ENCODE measurements around the gene CFB. TPM values are rescaled to one million over a fixed set of nuclear protein-coding genes. Genes with fewer than 3 reads are reported as not detected.

Gene CFB
- total and polyA plus RNA-seq, 4 experiments from 2014 or later, result 0.64 TPM; not detected in 3

- ChIA-PET CTCF (ENCODE audit: partially characterized antibody) (interaction anchor here (1.0 to 2.3 kb wide), 3 partner anchors 12 to 60 kb away, joined by 4 to 9 read pairs (median 6); partner anchors contain the start of genes NELFE and SKIC2), POLR2A (ENCODE audit: partially characterized antibody) (interaction anchor here (0.9 to 1.5 kb wide), 7 partner anchors 11 to 358 kb away, joined by 3 to 7 read pairs (median 5); partner anchors contain the start of genes ABHD16A, DDX39B and HSPA1B)
- peak overlapping the region in 7 of 8 donors; percentile 35 to 97 (median 75) for H3K4me3 Mint-ChIP-seq
- no peaks in the 10 kb centered on the region for H3K27me3 ChIP-seq (ENCODE audit: insufficient read depth, low read length)
- no peaks in the 10 kb centered on the region for H3K27me3 Mint-ChIP-seq
- H3K36me3 ChIP-seq (ENCODE audit: insufficient read depth, low read length), result peaks cover 8% of the 10 kb centered on the region
- no peak overlapping the region for H3K4me3 ChIP-seq (ENCODE audit: low read length in 2 of 2)
- no peak for DNase-seq
- peak overlapping the region in 6 of 7 donors; percentile 10 to 96 (median 73) for H3K27ac Mint-ChIP-seq
- peaks cover 42% of the 10 kb centered on the region for H3K4me1 ChIP-seq (ENCODE audit: insufficient read depth, low read length)
- intact Hi-C loops (cut with micrococcal nuclease), result loop anchor here (5.0 kb wide), 3 partner anchors 232 to 1308 kb away; partner anchors contain the start of genes AGPAT1, CSNK2B, LY6G5B and RING1
- no peaks in the 10 kb centered on the region for H3K9me3 Mint-ChIP-seq
- peaks cover 22 to 51% (median 34%) of the 10 kb centered on the region in 4 donors for H3K4me1 Mint-ChIP-seq
- H3K36me3 Mint-ChIP-seq, result peaks cover 0 to 25% of the 10 kb centered on the region in 2 donors
- no peaks in the 10 kb centered on the region for H3K9me3 ChIP-seq (ENCODE audit: control insufficient read depth in 1 of 2, low read length in 2 of 2)
- no peak overlapping the region for H3K27ac ChIP-seq (ENCODE audit: low read depth, low read length)
Measured at GRCh38 chr6:31899215-31899614, 46.7 kb upstream of the CFB start.

DNA sequence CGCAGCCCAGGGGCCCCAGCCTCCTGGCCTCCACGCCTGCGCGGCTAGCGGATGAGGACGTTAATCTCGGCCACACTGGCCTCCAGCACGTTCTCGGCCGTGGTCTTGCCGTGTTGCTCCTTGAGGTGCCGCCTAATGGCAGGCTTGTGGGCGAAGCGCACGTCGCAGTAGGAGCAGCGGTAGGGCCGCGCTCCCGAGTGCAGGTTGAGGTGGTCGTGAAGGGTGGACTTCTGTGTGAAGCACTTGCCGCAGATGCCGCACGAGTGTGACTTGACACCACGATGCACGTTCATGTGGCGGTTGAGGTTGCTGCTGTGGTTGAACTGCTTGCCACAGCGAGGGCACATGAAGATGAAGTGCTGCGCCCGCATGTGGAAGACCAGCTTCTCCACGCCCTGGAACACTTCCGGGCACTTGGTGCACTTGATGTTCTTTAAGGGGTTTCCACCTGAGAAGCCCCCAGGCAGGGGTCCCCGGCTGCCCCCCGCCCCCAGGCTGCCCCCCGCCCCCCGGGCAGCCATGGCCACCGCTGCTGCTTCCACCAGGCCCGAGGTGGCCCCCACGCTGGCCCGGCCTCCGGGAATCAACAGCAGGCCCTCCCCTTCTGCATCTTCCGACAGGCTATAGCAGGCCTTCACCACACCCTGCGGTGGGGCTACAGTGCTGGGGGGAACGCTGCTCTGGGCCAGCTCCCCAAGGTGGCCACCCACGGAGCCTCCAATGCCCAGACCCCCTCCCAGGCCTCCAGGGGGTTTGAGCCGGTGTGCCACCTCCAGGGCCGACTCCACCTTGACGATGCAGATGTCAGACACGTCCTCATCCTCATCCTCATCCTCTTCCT lies 45.8 kb upstream of the CFB start:
- peaks cover 22 to 51% (median 34%) of the 10 kb centered on the region in 4 donors for H3K4me1 Mint-ChIP-seq
- CTCF ChIA-PET (ENCODE audit: partially characterized antibody), result no interaction called here

DNA sequence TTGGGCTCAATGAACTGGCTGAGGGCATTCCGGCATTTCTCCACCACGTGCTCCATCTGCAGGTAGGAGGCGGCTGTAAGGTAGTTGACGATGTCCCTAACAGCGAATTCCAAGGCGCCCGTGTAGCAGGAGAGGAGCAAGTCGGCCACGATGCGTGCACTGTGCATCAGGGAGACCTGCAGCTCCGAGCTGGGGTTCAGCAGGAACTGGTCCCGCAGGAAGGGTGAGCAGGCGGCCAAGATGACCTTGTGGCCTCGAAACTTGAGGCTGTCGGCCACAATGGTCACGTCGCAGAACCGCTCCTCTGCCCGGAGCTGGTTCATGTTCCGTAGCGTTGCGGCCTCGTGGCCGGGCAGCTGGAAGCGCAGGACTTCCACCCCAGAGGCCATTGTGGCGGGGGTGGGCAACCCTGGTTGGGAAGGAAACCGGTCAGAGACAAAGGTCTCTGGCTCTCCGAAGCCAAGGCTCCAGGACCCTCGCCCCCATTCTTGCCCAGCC lies 44.9 kb upstream of the CFB start:
- Mint-ChIP-seq H3K4me3 (peak overlapping the region in 7 of 8 donors; percentile 73 to 82 (median 75)), H3K4me1 (peaks cover 19 to 45% (median 31%) of the 10 kb centered on the region in 4 donors), H3K27me3 (no peaks in the 10 kb centered on the region), H3K27ac (peak overlapping the region in 6 of 7 donors; percentile 9 to 78 (median 59)), H3K36me3 (peaks cover 0 to 16% of the 10 kb centered on the region in 2 donors), H3K9me3 (no peaks in the 10 kb centered on the region)
- peak in 1 of 5 donors; percentile 40 for DNase-seq
- peak overlapping the region in 1 of 2 donors; percentile 49 for H3K4me3 ChIP-seq (ENCODE audit: low read length in 2 of 2)
- ChIA-PET POLR2A (ENCODE audit: partially characterized antibody) (interaction anchor here (0.8 to 2.3 kb wide), 5 partner anchors 51 to 359 kb away, joined by 3 to 17 read pairs (median 4); partner anchors contain the start of genes DDX39B, DXO, NELFE and SKIC2), CTCF (ENCODE audit: partially characterized antibody) (no interaction called here)
- no peaks in the 10 kb centered on the region for H3K27me3 ChIP-seq (ENCODE audit: insufficient read depth, low read length)
- peaks cover under 1% of the 10 kb centered on the region for H3K36me3 ChIP-seq (ENCODE audit: insufficient read depth, low read length)
- peaks cover 39% of the 10 kb centered on the region for H3K4me1 ChIP-seq (ENCODE audit: insufficient read depth, low read length)
- peak overlapping the region; percentile 58 for H3K27ac ChIP-seq (ENCODE audit: low read depth, low read length)
- intact Hi-C loops (cut with micrococcal nuclease), result no loop called here
- no peaks in the 10 kb centered on the region for H3K9me3 ChIP-seq (ENCODE audit: control insufficient read depth in 1 of 2, low read length in 2 of 2)

More for the DNA sequence above, 45.8 kb upstream of the CFB start:
- no peaks in the 10 kb centered on the region for H3K9me3 ChIP-seq (ENCODE audit: control insufficient read depth in 1 of 2, low read length in 2 of 2)
- POLR2A ChIA-PET (ENCODE audit: partially characterized antibody), result interaction anchor here (1.1 kb wide), 1 partner anchor 359 kb away, joined by 3 read pairs; the partner anchor contains the start of gene DDX39B
- peaks cover 42% of the 10 kb centered on the region for H3K4me1 ChIP-seq (ENCODE audit: insufficient read depth, low read length)
- Mint-ChIP-seq H3K27ac (peak overlapping the region in 5 of 7 donors; percentile 36 to 96 (median 70)), H3K9me3 (no peaks in the 10 kb centered on the region), H3K36me3 (peaks cover 0 to 23% of the 10 kb centered on the region in 2 donors), H3K4me3 (peak overlapping the region in 6 of 8 donors; percentile 15 to 85 (median 58)), H3K27me3 (no peaks in the 10 kb centered on the region)
- intact Hi-C loops (cut with micrococcal nuclease), result loop anchor here (5.0 kb wide), 3 partner anchors 233 to 1307 kb away; partner anchors contain the start of genes AGPAT1, CSNK2B, LY6G5B and RING1
- no peaks in the 10 kb centered on the region for H3K27me3 ChIP-seq (ENCODE audit: insufficient read depth, low read length)
- H3K36me3 ChIP-seq (ENCODE audit: insufficient read depth, low read length), result peaks cover 8% of the 10 kb centered on the region
- H3K4me3 ChIP-seq (ENCODE audit: low read length in 2 of 2), result no peak overlapping the region
- peak in 1 of 5 donors; percentile 51 for DNase-seq
- H3K27ac ChIP-seq (ENCODE audit: low read depth, low read length), result no peak overlapping the region

DNA sequence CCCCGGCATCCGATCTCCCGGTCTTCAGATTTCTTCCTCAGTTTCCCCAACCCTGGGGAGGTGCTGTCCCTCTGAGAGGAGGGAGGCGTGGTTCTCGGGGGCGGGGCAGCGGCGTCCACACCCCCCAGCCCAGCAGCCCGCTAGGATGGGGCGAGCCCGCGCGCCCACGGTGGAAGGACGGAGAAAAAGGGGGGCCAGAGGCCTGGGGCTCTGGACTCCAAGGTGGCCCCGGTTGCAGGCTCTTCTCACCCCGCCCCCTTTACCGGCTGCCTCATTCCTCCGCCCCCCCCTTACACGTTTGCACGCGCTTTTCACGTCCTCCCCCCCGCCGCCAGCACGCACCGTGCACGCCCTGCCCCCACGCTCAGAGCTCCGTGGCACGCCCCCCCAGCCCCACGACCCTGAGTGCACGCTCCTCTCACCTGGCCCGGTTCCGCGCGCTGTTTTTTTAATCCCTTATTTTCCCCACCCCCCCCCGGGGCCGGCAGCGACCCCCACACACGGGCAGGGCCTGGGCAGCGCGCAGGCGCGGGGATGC lies 44.4 kb upstream of the CFB start:
- no peaks in the 10 kb centered on the region for H3K9me3 ChIP-seq (ENCODE audit: control insufficient read depth in 1 of 2, low read length in 2 of 2)
- H3K4me1 Mint-ChIP-seq, result peaks cover 17 to 40% (median 29%) of the 10 kb centered on the region in 4 donors
- H3K4me3 ChIP-seq (ENCODE audit: low read length in 2 of 2), result peak overlapping the region in 1 of 2 donors; percentile 49
- peaks cover 0 to 13% of the 10 kb centered on the region in 2 donors for H3K36me3 Mint-ChIP-seq
- H3K4me3 Mint-ChIP-seq, result peak overlapping the region in 7 of 8 donors; percentile 73 to 82 (median 75)
- CTCF ChIA-PET (ENCODE audit: partially characterized antibody), result no interaction called here
- no peaks in the 10 kb centered on the region for H3K27me3 ChIP-seq (ENCODE audit: insufficient read depth, low read length)
- peak; percentile 69 to 77 (median 71) for DNase-seq
- intact Hi-C loops (cut with micrococcal nuclease), result no loop called here
- H3K27ac Mint-ChIP-seq, result peak overlapping the region in 5 of 7 donors; percentile 48 to 74 (median 71)
- H3K9me3 Mint-ChIP-seq, result no peaks in the 10 kb centered on the region
- peaks cover 0 to under 1% of the 10 kb centered on the region in 2 donors for H3K27me3 Mint-ChIP-seq
- no peaks in the 10 kb centered on the region for H3K36me3 ChIP-seq (ENCODE audit: insufficient read depth, low read length)
- POLR2A ChIA-PET (ENCODE audit: partially characterized antibody), result interaction anchor here (0.7 to 2.3 kb wide), 7 partner anchors 44 to 360 kb away, joined by 3 to 17 read pairs (median 4); partner anchors contain the start of genes DDX39B, DXO, NELFE and SKIC2
- peak overlapping the region; percentile 58 for H3K27ac ChIP-seq (ENCODE audit: low read depth, low read length)
- H3K4me1 ChIP-seq (ENCODE audit: insufficient read depth, low read length), result peaks cover 34% of the 10 kb centered on the region

- H3K27ac Mint-ChIP-seq, result peak within 1 kb of the TSS; percentile 71 to 95 (median 89)
- Histone ChIP-seq H3K4me1 (ENCODE audit: insufficient read depth, low read length) (peaks cover 30% of the 10 kb centered on the region), H3K36me3 (ENCODE audit: insufficient read depth, low read length) (no peaks in the 10 kb centered on the region), H3K27ac (ENCODE audit: low read depth, low read length) (peak within 1 kb of the TSS; percentile 58), H3K27me3 (ENCODE audit: insufficient read depth, low read length) (no peaks in the 10 kb centered on the region), H3K4me3 (ENCODE audit: low read length in 2 of 2) (peak within 1 kb of the TSS; percentile 49 to 78), H3K9me3 (ENCODE audit: control insufficient read depth in 1 of 2, low read length in 2 of 2) (no peaks in the 10 kb centered on the region)
- H3K9me3 Mint-ChIP-seq, result no peaks in the 10 kb centered on the region
- intact Hi-C loops (cut with micrococcal nuclease), result no loop called here
- ChIA-PET POLR2A (ENCODE audit: partially characterized antibody) (interaction anchor here (0.6 to 2.3 kb wide), 17 partner anchors 12 to 280 kb away, joined by 3 to 17 read pairs (median 4); partner anchors contain the start of genes ABHD16A, C6orf47, DXO and LSM2), CTCF (ENCODE audit: partially characterized antibody) (interaction anchor here (0.8 kb wide), 1 partner anchor 17 kb away, joined by 3 read pairs; no protein-coding TSS in a partner anchor)
- peak; percentile 83 to 87 (median 86) for DNase-seq
- H3K27me3 Mint-ChIP-seq, result peaks cover 0 to 1% of the 10 kb centered on the region in 2 donors
- peaks cover 17 to 36% (median 27%) of the 10 kb centered on the region in 4 donors for H3K4me1 Mint-ChIP-seq
- peaks cover 0 to 11% of the 10 kb centered on the region in 2 donors for H3K36me3 Mint-ChIP-seq
- peak within 1 kb of the TSS; percentile 78 to 92 (median 90) for H3K4me3 Mint-ChIP-seq
Measured at GRCh38 chr6:31901953-31902643, 43.8 kb upstream of the CFB start, which contains the start of gene ZBTB12. Gene ZBTB12 (minus strand): TSS chr6:31902086. CDS start chr6:31901305, 781 bp downstream.

GRCh38 chr6:31903957-31904356 lies 41.9 kb upstream of the CFB start:
- H3K4me1 Mint-ChIP-seq, result peaks cover 11 to 24% (median 16%) of the 10 kb centered on the region in 4 donors
- no peaks in the 10 kb centered on the region for H3K27me3 ChIP-seq (ENCODE audit: insufficient read depth, low read length)
- H3K9me3 Mint-ChIP-seq, result no peaks in the 10 kb centered on the region
- H3K27ac ChIP-seq (ENCODE audit: low read depth, low read length), result no peak overlapping the region
- H3K27me3 Mint-ChIP-seq, result peaks cover 0 to 5% of the 10 kb centered on the region in 2 donors
- no peaks in the 10 kb centered on the region for H3K9me3 ChIP-seq (ENCODE audit: control insufficient read depth in 1 of 2, low read length in 2 of 2)
- no peak for DNase-seq
- CTCF ChIA-PET (ENCODE audit: partially characterized antibody), result interaction anchor here (1.0 kb wide), 1 partner anchor 48 kb away, joined by 5 read pairs; no protein-coding TSS in a partner anchor
- peak overlapping the region in 2 of 8 donors; percentile 24 to 35 for H3K4me3 Mint-ChIP-seq
- peaks cover 0 to 1% of the 10 kb centered on the region in 2 donors for H3K36me3 Mint-ChIP-seq
- intact Hi-C loops (cut with micrococcal nuclease), result no loop called here
- POLR2A ChIA-PET (ENCODE audit: partially characterized antibody), result interaction anchor here (0.7 kb wide), 1 partner anchor 68 kb away, joined by 3 read pairs; a partner anchor contains a TSS
- H3K27ac Mint-ChIP-seq, result peak overlapping the region in 3 of 7 donors; percentile 4 to 71 (median 36)
- H3K4me3 ChIP-seq (ENCODE audit: low read length in 2 of 2), result no peak overlapping the region
- H3K4me1 ChIP-seq (ENCODE audit: insufficient read depth, low read length), result peaks cover 24% of the 10 kb centered on the region
- no peaks in the 10 kb centered on the region for H3K36me3 ChIP-seq (ENCODE audit: insufficient read depth, low read length)
